22Rv1 (cell line): ENCODE results near the gene PGLYRP2.

Source experiments
- CTCF ChIP-seq: fragments of 450-650 bp; IDR thresholded peaks from 2 replicates; pipeline ENCODE4 v1.5.1; 2017; ENCODE audit warnings: mild to moderate bottlenecking
- ZFX ChIP-seq: fragments of 450-650 bp; IDR thresholded peaks from 2 replicates; pipeline ENCODE4 v1.6.1; 2017; ENCODE audit warnings: antibody characterized with exemption, borderline replicate concordance

GRCh38 chr19:15437355-15438123 is 41.8 kb downstream of the PGLYRP2 start:
- TF ChIP-seq CTCF = 0 out of 2 replicates have a peak, but pooled peaks have one; percentile 6
- TF ChIP-seq ZFX = no peak
